Measurements from ENCODE around the gene TAOK2. TPM values are rescaled to one million over a fixed set of nuclear protein-coding genes. Genes with fewer than 3 reads are reported as not detected.
A peak's percentile ranks its signal among the peaks of the same experiment; 100 is the strongest.

TAOK2 gene
- total and polyA plus RNA-seq, 2 of the 13 experiments (the other 11 are each of a cell fraction or from before 2014, with no cell fraction given): 17.4 to 43.2 TPM

DNA sequence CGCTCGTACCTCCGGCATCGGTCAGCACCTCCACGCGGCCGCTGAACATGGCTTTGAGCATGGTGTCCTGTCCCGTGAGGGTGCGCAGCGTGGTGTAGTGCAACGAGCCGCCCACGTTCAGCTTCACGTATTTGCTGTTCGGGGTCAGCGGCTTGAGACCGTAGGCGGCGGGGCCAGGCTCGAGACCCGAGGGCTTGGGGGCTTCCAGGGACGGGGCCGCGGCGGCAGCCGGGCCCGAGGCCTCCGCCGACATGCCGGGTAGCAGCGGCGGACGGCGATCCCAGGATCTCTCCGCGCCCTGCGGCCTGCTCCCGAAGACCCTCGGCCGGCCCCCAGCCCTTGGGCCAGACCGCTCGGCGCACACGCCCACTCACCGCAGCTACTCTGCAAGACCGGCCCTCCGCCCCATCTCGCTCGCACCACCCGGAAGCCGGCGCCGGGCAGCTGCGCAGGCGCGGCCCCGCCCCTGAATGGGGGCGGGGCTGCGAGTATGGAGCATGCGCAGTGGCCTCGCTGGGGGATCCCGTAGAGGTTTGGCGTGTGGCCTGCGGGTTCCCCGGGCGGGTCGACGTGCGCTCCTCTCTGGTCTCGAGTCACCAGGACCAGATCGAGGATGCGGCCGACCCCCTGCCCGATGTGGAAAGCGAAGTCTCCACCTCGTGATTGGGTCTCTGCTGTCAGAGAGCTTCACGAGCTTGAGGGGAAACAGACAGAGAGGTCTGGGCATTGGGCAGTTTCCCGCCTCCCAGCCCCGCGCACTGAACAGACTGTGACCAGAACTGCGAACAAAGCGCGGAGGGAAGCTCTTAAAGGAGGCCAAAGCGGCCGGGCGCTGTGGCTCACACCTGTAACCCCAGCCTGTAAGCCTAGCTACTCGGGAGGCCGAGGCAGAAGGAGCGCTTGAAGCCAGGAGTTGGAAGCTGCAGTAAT lies 47.6 kb upstream of the TAOK2 start, which contains the start of gene KCTD13 (continued):
- TF ChIP-seq ZNF772 (CRISPR knock-in tag; IDR thresholded peaks at IDR 0.05): peak; percentile 98
- peak; percentile 67; the same call in 1 of the 2 replicates for TF ChIP-seq JUND (CRISPR knock-in tag; IDR thresholded peaks at IDR 0.05)
- peak; percentile 93 for TF ChIP-seq KAT7 (CRISPR knock-in tag; IDR thresholded peaks at IDR 0.05; ENCODE audit: borderline replicate concordance)
- 0 out of 2 replicates have a peak, but pooled peaks have one; percentile 19 for TF ChIP-seq ZNF652 (CRISPR knock-in tag; IDR thresholded peaks at IDR 0.05; ENCODE audit: borderline replicate concordance, low read depth)
- TF ChIP-seq, protein P1, sequence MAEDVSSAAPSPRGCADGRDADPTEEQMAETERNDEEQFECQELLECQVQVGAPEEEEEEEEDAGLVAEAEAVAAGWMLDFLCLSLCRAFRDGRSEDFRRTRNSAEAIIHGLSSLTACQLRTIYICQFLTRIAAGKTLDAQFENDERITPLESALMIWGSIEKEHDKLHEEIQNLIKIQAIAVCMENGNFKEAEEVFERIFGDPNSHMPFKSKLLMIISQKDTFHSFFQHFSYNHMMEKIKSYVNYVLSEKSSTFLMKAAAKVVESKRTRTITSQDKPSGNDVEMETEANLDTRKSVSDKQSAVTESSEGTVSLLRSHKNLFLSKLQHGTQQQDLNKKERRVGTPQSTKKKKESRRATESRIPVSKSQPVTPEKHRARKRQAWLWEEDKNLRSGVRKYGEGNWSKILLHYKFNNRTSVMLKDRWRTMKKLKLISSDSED (CRISPR knock-in tag; IDR thresholded peaks at IDR 0.05): 0 out of 2 replicates have a peak, but pooled peaks have one; percentile 86
- TF ChIP-seq, protein P2, sequence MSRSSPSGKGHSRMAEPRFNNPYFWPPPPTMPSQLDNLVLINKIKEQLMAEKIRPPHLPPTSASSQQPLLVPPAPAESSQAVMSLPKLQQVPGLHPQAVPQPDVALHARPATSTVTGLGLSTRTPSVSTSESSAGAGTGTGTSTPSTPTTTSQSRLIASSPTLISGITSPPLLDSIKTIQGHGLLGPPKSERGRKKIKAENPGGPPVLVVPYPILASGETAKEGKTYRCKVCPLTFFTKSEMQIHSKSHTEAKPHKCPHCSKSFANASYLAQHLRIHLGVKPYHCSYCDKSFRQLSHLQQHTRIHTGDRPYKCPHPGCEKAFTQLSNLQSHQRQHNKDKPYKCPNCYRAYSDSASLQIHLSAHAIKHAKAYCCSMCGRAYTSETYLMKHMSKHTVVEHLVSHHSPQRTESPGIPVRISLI (CRISPR knock-in tag; IDR thresholded peaks at IDR 0.05; ENCODE audit: borderline replicate concordance): 0 out of 2 replicates have a peak, but pooled peaks have one; percentile 59
- TF ChIP-seq, protein P3, sequence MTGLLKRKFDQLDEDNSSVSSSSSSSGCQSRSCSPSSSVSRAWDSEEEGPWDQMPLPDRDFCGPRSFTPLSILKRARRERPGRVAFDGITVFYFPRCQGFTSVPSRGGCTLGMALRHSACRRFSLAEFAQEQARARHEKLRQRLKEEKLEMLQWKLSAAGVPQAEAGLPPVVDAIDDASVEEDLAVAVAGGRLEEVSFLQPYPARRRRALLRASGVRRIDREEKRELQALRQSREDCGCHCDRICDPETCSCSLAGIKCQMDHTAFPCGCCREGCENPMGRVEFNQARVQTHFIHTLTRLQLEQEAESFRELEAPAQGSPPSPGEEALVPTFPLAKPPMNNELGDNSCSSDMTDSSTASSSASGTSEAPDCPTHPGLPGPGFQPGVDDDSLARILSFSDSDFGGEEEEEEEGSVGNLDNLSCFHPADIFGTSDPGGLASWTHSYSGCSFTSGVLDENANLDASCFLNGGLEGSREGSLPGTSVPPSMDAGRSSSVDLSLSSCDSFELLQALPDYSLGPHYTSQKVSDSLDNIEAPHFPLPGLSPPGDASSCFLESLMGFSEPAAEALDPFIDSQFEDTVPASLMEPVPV (CRISPR knock-in tag; IDR thresholded peaks at IDR 0.05): peak; percentile 94
- TF ChIP-seq HNRNPUL1 (IDR thresholded peaks at IDR 0.05; ENCODE audit: low read depth, low read length): no peak
- peak; percentile 23; the same call in 1 of the 2 replicates for TF ChIP-seq NR2F2 (IDR thresholded peaks at IDR 0.05; ENCODE audit: borderline replicate concordance, low read depth)
- TF ChIP-seq ZNF296 (CRISPR knock-in tag; conservative IDR thresholded peaks at IDR 0.05): peak; percentile 8
- TF ChIP-seq, protein P4, sequence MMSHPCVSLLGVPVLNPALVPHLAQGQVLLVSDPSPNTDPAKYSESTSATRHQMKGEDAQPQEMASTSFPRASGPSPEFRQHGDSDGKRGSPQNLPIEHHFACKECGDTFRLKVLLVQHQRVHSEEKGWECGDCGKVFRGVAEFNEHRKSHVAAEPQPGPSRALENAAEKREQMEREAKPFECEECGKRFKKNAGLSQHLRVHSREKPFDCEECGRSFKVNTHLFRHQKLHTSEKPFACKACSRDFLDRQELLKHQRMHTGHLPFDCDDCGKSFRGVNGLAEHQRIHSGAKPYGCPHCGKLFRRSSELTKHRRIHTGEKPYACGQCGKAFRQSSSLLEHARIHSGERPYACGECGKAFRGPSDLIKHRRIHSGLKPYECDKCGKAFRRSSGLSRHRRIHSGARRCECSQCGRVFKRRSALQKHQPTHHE (CRISPR knock-in tag; IDR thresholded peaks at IDR 0.05; ENCODE audit: borderline replicate concordance): peak; percentile 92; the same call in 1 of the 2 replicates
- TF ChIP-seq, protein P5, sequence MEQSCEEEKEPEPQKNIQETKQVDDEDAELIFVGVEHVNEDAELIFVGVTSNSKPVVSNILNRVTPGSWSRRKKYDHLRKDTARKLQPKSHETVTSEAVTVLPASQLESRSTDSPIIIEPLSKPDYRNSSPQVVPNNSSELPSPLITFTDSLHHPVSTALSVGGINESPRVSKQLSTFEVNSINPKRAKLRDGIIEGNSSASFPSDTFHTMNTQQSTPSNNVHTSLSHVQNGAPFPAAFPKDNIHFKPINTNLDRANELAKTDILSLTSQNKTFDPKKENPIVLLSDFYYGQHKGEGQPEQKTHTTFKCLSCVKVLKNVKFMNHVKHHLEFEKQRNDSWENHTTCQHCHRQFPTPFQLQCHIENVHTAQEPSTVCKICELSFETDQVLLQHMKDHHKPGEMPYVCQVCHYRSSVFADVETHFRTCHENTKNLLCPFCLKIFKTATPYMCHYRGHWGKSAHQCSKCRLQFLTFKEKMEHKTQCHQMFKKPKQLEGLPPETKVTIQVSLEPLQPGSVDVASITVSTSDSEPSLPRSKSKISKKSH (CRISPR knock-in tag; IDR thresholded peaks at IDR 0.05; ENCODE audit: borderline replicate concordance): no peak; the same call in 1 of the 2 replicates
- peak; percentile 66; the same call in 1 of the 2 replicates for TF ChIP-seq ZFP82 (CRISPR knock-in tag; IDR thresholded peaks at IDR 0.05; ENCODE audit: borderline replicate concordance)
- TF ChIP-seq NCOA1 (CRISPR knock-in tag; IDR thresholded peaks at IDR 0.05): no peak
- TF ChIP-seq ADNP (CRISPR knock-in tag; IDR thresholded peaks at IDR 0.05): 0 out of 2 replicates have a peak, but pooled peaks have one; percentile 7
- 0 out of 2 replicates have a peak, but pooled peaks have one; percentile 15 for TF ChIP-seq HMG20B (CRISPR knock-in tag; conservative IDR thresholded peaks at IDR 0.05)
- peak; percentile 32; the same call in 1 of the 2 replicates for TF ChIP-seq HCFC1 (IDR thresholded peaks at IDR 0.05; ENCODE audit: low read depth, low read length)
- no peak for TF ChIP-seq NR2C2 (CRISPR knock-in tag; IDR thresholded peaks at IDR 0.05; ENCODE audit: borderline replicate concordance)
- TF ChIP-seq ZNF253 (CRISPR knock-in tag; IDR thresholded peaks at IDR 0.05; ENCODE audit: borderline replicate concordance): peak; percentile 91; the same call in 1 of the 2 replicates
- TF ChIP-seq SSRP1 (CRISPR knock-in tag; IDR thresholded peaks at IDR 0.05): no peak
- no peak for TF ChIP-seq RAD51 (IDR thresholded peaks at IDR 0.05; ENCODE audit: borderline replicate concordance)

Data from HepG2 (cell line).